ENCODE data around the gene CDK2AP2. TPM values are rescaled to one million over a fixed set of nuclear protein-coding genes. Genes with fewer than 3 reads are reported as not detected.

Gene CDK2AP2
- total RNA-seq, 1 donor from 2014 or later: 84.2 TPM

DNA sequence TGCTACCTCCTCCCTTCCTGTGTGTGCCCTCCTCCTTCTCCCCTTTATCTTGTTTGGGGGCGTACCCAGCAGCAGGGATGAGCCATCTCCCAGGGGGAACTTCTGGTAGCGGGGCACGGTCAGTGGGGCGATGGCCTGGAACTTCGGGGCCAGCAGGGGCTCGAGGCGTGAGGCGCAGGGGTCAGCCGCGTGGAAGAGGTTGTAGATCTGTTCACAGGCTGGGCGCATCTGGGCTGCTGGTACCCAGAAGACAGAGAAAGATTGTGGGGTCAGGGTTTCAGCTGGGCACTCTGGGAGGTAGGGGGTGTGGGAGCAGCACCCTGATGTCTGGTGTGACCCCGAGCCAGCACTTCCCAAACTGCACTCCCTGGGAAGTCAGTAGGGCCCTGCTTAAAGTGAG is 11.8 kb downstream of the CDK2AP2 start:
- ATAC-seq (no peak), DNase-seq (no peak)
- no peak for TF ChIP-seq CTCF (IDR thresholded peaks at IDR 0.05)
- H3K4me3 ChIP-seq: no peak overlapping the region
- intact Hi-C loops (cut with DNase I): no loop called here
- peaks cover 41% of the 10 kb centered on the region for H3K36me3 ChIP-seq
- H3K27ac ChIP-seq: no peak overlapping the region
- no peaks in the 10 kb centered on the region for H3K4me1 ChIP-seq
- no peaks in the 10 kb centered on the region for H3K27me3 ChIP-seq
- no peaks in the 10 kb centered on the region for H3K9me3 ChIP-seq

GRCh38 chr11:67495234-67496005 is 12.5 kb downstream of the CDK2AP2 start:
- no peak for TF ChIP-seq CTCF (IDR thresholded peaks at IDR 0.05)
- intact Hi-C loops (cut with DNase I): no loop called here
- ATAC-seq (no peak), DNase-seq (no peak)
- Histone ChIP-seq H3K27ac (no peak overlapping the region), H3K36me3 (peaks cover 48% of the 10 kb centered on the region), H3K27me3 (no peaks in the 10 kb centered on the region), H3K9me3 (no peaks in the 10 kb centered on the region), H3K4me1 (no peaks in the 10 kb centered on the region), H3K4me3 (no peak overlapping the region)

DNA sequence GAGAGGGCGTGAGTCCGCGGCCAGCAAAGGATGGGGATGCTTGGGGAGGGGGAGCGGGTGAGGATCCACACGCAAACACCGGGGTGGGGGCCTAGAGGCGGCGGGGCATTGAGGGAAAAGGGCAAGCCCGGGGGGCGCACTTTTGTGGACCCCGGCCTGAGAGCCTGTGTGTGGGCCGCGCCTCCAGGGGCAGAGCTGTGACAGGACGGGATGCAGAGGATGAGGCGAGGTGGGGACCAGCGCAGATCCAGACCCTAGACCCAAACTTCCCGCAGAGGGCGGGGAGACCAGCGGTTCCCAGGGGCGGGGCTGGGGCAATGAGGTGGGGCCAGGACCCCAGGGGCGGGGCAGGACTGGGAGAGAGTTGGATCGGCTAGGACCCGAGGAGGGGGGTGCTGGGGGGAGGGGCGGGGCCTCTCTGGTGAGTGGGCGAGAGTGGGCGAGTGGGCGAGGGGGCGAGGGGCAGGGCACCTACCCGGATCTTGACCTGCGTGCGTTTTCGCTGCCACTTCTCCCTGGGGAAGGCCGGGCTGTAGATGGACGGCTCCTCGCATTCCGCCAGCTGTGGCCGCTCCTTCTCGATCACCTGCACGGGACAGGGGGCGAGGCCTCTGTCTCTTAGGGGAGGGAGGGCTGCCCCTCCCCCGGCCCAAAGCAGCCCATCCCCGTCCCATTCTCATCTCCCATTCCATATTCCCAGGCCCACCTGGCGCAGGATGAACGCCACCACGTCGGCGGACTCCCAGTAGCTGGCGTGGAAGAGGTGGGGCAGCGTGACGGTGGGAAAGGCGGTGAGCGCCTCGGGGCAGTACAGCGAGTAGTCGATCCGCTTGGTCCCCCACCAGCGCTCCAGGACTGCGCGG is 13.4 kb downstream of the CDK2AP2 start:
- no peak for TF ChIP-seq CTCF (IDR thresholded peaks at IDR 0.05)
- no peaks in the 10 kb centered on the region for H3K9me3 ChIP-seq
- intact Hi-C loops (cut with DNase I): no loop called here
- peaks cover 56% of the 10 kb centered on the region for H3K36me3 ChIP-seq
- no peak overlapping the region for H3K27ac ChIP-seq
- no peak for ATAC-seq
- H3K4me1 ChIP-seq: no peaks in the 10 kb centered on the region
- no peak overlapping the region for H3K4me3 ChIP-seq
- H3K27me3 ChIP-seq: no peaks in the 10 kb centered on the region
- DNase-seq: no peak

GRCh38 chr11:67493548-67494370 is 14.2 kb downstream of the CDK2AP2 start:
- no peak overlapping the region for H3K27ac ChIP-seq
- no peaks in the 10 kb centered on the region for H3K9me3 ChIP-seq
- no peak for TF ChIP-seq CTCF (IDR thresholded peaks at IDR 0.05)
- H3K27me3 ChIP-seq: no peaks in the 10 kb centered on the region
- H3K4me1 ChIP-seq: no peaks in the 10 kb centered on the region
- ATAC-seq (no peak), DNase-seq (no peak)
- H3K4me3 ChIP-seq: no peak overlapping the region
- intact Hi-C loops (cut with DNase I): no loop called here
- peaks cover 62% of the 10 kb centered on the region for H3K36me3 ChIP-seq

DNA sequence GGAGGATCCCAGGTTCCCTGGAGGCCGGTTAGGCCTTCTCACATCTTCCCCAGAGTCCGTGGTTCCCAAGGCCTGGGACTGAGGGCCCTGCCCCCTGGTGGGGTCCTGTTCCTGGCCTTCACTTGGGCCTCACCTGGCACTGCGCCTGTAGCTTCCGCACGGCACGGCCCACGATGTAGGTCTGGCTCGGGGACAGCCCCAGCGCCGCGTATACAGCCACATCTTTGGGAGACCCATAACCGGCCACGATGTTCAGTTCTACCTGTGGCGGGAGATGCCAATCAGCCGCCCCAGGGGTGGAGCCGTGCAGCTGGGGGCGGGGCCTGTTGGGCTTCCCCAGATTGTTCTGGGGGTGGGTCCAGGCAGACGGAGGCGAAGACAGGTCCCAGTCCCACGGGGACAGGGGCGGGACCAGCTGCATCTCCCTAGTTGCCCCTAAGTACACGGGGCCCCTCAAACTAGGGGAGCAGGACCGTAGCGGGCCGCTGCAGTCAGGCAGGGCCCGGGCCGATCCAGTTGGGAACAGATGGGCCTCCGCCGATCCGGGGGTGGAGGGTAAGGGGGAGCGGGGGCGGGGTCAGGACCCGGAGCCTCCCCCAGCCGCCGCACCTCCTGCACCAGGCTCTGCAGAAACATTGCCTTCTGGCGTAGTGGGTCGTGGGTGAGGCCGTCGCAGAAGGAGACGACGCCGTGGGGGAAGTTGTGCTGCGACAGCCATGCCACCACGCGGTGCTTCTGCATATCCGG is 15.0 kb downstream of the CDK2AP2 start:
- no peaks in the 10 kb centered on the region for H3K9me3 ChIP-seq
- no peaks in the 10 kb centered on the region for H3K27me3 ChIP-seq
- no peak for DNase-seq
- ATAC-seq: no peak
- peaks cover 65% of the 10 kb centered on the region for H3K36me3 ChIP-seq
- intact Hi-C loops (cut with DNase I): no loop called here
- no peak for TF ChIP-seq CTCF (IDR thresholded peaks at IDR 0.05)
- H3K4me1 ChIP-seq: no peaks in the 10 kb centered on the region
- no peak overlapping the region for H3K27ac ChIP-seq
- H3K4me3 ChIP-seq: no peak overlapping the region

Measured in upper lobe of right lung (tissue), 1 donor.